GM12878 (cell line): ENCODE measurements around the gene BICD1.

Experiments
- JUNB ChIP-seq: IDR thresholded peaks from 2 replicates; pipeline ENCODE4 v1.6.1; 2016; ENCODE audit warnings: antibody characterized with exemption, mild to moderate bottlenecking
- POLR2A ChIP-seq: IDR thresholded peaks from 2 replicates; pipeline ENCODE4 v1.6.1; 2011; ENCODE audit warnings: low read depth, mild to moderate bottlenecking, low read length
- POLR2AphosphoS5 ChIP-seq: IDR thresholded peaks from 2 replicates; pipeline ENCODE4 v1.6.1; 2011; ENCODE audit warnings: mild to moderate bottlenecking, low read length, inconsistent platforms
- SUPT20H ChIP-seq: IDR thresholded peaks from 2 replicates; pipeline ENCODE4 v1.6.1; 2011; ENCODE audit warnings: low read depth, mild to moderate bottlenecking, low read length, moderate library complexity, borderline replicate concordance; ENCODE audit not compliant: control insufficient read depth
- TBL1XR1 ChIP-seq: IDR thresholded peaks from 2 replicates; pipeline ENCODE4 v1.6.1; 2012; ENCODE audit warnings: low read depth, low read length, improper control_type of control experiment
- ZSCAN29 ChIP-seq: fragments of 450-650 bp; IDR thresholded peaks from 2 replicates; pipeline ENCODE4 v1.6.1; 2017; ENCODE audit warnings: mild to moderate bottlenecking, moderate library complexity
- TF ChIP-seq, protein P1 (sequence below): IDR thresholded peaks from 2 replicates; pipeline ENCODE4 v1.6.1; 2011; ENCODE audit warnings: mild to moderate bottlenecking, low read depth, low read length, moderate library complexity; ENCODE audit not compliant: insufficient replicate concordance
- TF ChIP-seq, protein P2 (sequence below), 3 experiments: IDR thresholded peaks in 2 of 3; conservative IDR thresholded peaks in 1 of 3; 2 replicates each; pipeline ENCODE4 v1.5.1; 2011; ENCODE audit warnings: low read depth in 3 of 3, low read length in 3 of 3, mild to moderate bottlenecking in 3 of 3, control low read depth in 2 of 3, moderate library complexity in 2 of 3, inconsistent platforms in 1 of 3, mixed read lengths in 1 of 3; ENCODE audit not compliant: control insufficient read depth in 2 of 3, insufficient read depth in 1 of 3; ENCODE audit errors: extremely low read depth in 1 of 3
- TF ChIP-seq, protein P3 (sequence below): IDR thresholded peaks from 2 replicates; pipeline ENCODE4 v1.6.1; 2011; ENCODE audit warnings: low read depth, low read length, improper control_type of control experiment, borderline replicate concordance
- TF ChIP-seq, protein P4 (sequence below): IDR thresholded peaks from 2 replicates; pipeline ENCODE4 v1.6.1; 2011; ENCODE audit warnings: borderline replicate concordance, low read depth, mild to moderate bottlenecking, moderate library complexity, low read length; ENCODE audit not compliant: insufficient read depth, poor library complexity, severe bottlenecking

DNA sequence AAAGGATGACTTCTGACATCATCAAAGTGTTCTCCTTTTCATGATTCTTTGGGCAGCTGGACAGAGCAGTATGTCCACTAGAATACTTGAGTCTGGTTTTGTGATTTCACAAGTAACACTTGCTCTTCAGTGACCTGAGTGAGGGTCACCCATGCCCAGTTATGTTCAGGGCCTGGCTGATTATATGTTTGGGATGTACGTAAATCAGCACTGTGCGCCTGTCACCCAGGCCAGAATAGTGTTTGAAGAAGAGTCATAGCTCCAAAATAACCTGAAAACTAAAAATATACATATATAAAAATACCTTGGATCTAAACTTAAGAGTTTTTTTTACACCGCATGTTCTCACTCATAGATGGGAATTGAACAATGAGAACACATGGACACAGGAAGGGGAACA is 3.8 kb downstream of the BICD1 start:
- TF ChIP-seq, protein P1, sequence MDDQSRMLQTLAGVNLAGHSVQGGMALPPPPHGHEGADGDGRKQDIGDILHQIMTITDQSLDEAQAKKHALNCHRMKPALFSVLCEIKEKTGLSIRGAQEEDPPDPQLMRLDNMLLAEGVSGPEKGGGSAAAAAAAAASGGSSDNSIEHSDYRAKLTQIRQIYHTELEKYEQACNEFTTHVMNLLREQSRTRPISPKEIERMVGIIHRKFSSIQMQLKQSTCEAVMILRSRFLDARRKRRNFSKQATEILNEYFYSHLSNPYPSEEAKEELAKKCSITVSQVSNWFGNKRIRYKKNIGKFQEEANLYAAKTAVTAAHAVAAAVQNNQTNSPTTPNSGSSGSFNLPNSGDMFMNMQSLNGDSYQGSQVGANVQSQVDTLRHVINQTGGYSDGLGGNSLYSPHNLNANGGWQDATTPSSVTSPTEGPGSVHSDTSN: no peak
- no peak for TF ChIP-seq JUNB
- TF ChIP-seq, protein P2, sequence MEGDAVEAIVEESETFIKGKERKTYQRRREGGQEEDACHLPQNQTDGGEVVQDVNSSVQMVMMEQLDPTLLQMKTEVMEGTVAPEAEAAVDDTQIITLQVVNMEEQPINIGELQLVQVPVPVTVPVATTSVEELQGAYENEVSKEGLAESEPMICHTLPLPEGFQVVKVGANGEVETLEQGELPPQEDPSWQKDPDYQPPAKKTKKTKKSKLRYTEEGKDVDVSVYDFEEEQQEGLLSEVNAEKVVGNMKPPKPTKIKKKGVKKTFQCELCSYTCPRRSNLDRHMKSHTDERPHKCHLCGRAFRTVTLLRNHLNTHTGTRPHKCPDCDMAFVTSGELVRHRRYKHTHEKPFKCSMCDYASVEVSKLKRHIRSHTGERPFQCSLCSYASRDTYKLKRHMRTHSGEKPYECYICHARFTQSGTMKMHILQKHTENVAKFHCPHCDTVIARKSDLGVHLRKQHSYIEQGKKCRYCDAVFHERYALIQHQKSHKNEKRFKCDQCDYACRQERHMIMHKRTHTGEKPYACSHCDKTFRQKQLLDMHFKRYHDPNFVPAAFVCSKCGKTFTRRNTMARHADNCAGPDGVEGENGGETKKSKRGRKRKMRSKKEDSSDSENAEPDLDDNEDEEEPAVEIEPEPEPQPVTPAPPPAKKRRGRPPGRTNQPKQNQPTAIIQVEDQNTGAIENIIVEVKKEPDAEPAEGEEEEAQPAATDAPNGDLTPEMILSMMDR (IDR thresholded peaks at IDR 0.05 in 2 of 3, conservative IDR thresholded peaks at IDR 0.05 in 1 of 3; ENCODE audit: control insufficient read depth in 2 of 3, extremely low read depth in 1 of 3, insufficient read depth in 1 of 3, low read depth in 3 of 3, low read length in 3 of 3): no peak
- no peak for TF ChIP-seq TBL1XR1
- no peak for TF ChIP-seq ZSCAN29
- no peak for TF ChIP-seq POLR2A
- TF ChIP-seq, protein P3, sequence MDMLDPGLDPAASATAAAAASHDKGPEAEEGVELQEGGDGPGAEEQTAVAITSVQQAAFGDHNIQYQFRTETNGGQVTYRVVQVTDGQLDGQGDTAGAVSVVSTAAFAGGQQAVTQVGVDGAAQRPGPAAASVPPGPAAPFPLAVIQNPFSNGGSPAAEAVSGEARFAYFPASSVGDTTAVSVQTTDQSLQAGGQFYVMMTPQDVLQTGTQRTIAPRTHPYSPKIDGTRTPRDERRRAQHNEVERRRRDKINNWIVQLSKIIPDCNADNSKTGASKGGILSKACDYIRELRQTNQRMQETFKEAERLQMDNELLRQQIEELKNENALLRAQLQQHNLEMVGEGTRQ: no peak
- TF ChIP-seq, protein P4, sequence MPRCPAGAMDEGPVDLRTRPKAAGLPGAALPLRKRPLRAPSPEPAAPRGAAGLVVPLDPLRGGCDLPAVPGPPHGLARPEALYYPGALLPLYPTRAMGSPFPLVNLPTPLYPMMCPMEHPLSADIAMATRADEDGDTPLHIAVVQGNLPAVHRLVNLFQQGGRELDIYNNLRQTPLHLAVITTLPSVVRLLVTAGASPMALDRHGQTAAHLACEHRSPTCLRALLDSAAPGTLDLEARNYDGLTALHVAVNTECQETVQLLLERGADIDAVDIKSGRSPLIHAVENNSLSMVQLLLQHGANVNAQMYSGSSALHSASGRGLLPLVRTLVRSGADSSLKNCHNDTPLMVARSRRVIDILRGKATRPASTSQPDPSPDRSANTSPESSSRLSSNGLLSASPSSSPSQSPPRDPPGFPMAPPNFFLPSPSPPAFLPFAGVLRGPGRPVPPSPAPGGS: no peak
- no peak for TF ChIP-seq POLR2AphosphoS5
- no peak for TF ChIP-seq SUPT20H
